Natural killer cell (primary cell): ENCODE measurements around the gene ITGAV. TPM values are rescaled to one million over a fixed set of nuclear protein-coding genes. Genes with fewer than 3 reads are reported as not detected.

Experiments
- ATAC-seq, 3 donors: fragments of 150-1000 bp in 2 of 3; fragments of 200-7000 bp in 1 of 3; cut with Tn5 transposase; 1 replicate in 1 of 3; 2 replicates in 2 of 3; pipeline ENCODE4 v1.10.0; 2021; ENCODE audit warnings: mild to moderate bottlenecking in 2 of 3, moderate library complexity in 2 of 3
- DNase-seq, 2 donors: peaks; one replicate each; pipeline versions ENCODE4 v3.0.0 to v3.0.0-alpha.2; 2013 to 2021; ENCODE audit warnings: mixed read lengths in 1 of 2
- H3K27ac ChIP-seq: one replicate; pipeline ENCODE4 v1.5.1; 2013; ENCODE audit warnings: mild to moderate bottlenecking, low read length
- H3K27me3 ChIP-seq: one replicate; pipeline ENCODE4 v1.6.1; 2013; ENCODE audit warnings: low read length; ENCODE audit not compliant: control insufficient read depth, insufficient read depth
- H3K36me3 ChIP-seq: one replicate; pipeline ENCODE4 v1.6.1; 2013; ENCODE audit warnings: low read length; ENCODE audit not compliant: control insufficient read depth, insufficient read depth
- H3K4me1 ChIP-seq: one replicate; pipeline ENCODE4 v1.6.1; 2013; ENCODE audit warnings: low read length; ENCODE audit not compliant: control insufficient read depth, insufficient read depth
- H3K4me3 ChIP-seq: one replicate; pipeline ENCODE4 v1.5.1; 2013; ENCODE audit warnings: low read length
- H3K9me3 ChIP-seq: one replicate; pipeline ENCODE4 v1.6.1; 2013; ENCODE audit warnings: low read length; ENCODE audit not compliant: control insufficient read depth, insufficient read depth
- H3K27ac Mint-ChIP-seq, 2 donors: one replicate each; pipeline ENCODE4 v1.8.0; 2022; ENCODE audit warnings: mild to moderate bottlenecking in 2 of 2, mixed read lengths in 2 of 2, moderate library complexity in 1 of 2
- H3K27me3 Mint-ChIP-seq, 2 donors: one replicate each; pipeline ENCODE4 v1.8.0; 2022; ENCODE audit warnings: low read depth in 2 of 2, mixed read lengths in 2 of 2
- H3K36me3 Mint-ChIP-seq: one replicate; pipeline ENCODE4 v1.8.0; 2022; ENCODE audit warnings: mixed read lengths
- H3K4me1 Mint-ChIP-seq, 2 donors: one replicate each; pipeline ENCODE4 v1.8.0; 2022; ENCODE audit warnings: mixed read lengths in 2 of 2
- H3K4me3 Mint-ChIP-seq: one replicate; pipeline ENCODE4 v1.8.0; 2022; ENCODE audit warnings: mild to moderate bottlenecking, moderate library complexity, mixed read lengths
- H3K9me3 Mint-ChIP-seq, 2 donors: one replicate each; pipeline ENCODE4 v1.8.0; 2022; ENCODE audit warnings: mixed read lengths in 2 of 2
- CTCF ChIP-seq: fragments of 200-600 bp; IDR thresholded peaks from one replicate; pipeline ENCODE4 v1.8.0; 2022; ENCODE audit warnings: antibody characterized with exemption
- WGBS: methylation state at CpG from one replicate; pipeline ENCODE4 v1.1.7; 2013; ENCODE audit warnings: missing lambda C conversion rate; ENCODE audit not compliant: insufficient coverage; 5-methylcytosine and 5-hydroxymethylcytosine counted together
- intact Hi-C: fragments of 100-400 bp; cut with micrococcal nuclease; formaldehyde crosslinking; loops from one replicate; pipeline ENCODE4 v1.14.2; 2022
- total RNA-seq, 4 donors: library from RNA; stranded (reverse); fragments of 120-200 nt in 1 of 4; gene quantifications; one replicate each; pipeline versions ENCODE4 v1.2.3 to v1.2.4, GENCODE V29; 2013 to 2022

The ITGAV gene
- total RNA-seq, 3 donors from 2014 or later (not counting 1 experiment from before 2014, with no cell fraction given), result 10.7 to 14.7 (median 12.0) TPM

GRCh38 chr2:186612555-186613440, 22.9 kb downstream of the ITGAV start:
- no peak for TF ChIP-seq CTCF
- H3K27ac ChIP-seq, result no peak overlapping the region
- no peaks in the 10 kb centered on the region for H3K36me3 Mint-ChIP-seq

DNA sequence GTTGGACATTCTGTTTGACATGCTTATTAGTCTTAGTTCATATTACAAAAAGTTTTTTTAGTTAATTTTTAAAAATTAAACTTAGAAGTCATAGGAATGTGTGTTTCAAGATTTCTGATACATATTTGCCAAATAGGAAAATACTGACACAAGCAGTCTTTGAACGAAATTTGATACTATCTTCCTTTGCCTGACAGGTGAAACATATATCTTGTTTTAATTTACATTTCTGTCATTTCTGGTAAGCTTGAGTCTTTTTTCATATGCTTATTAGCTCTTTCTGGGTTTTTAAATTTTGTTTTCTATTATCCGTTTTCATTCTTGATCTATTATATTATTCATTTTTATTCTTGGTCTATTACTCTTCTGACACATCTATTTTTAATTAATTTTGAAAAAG, 24.5 kb downstream of the ITGAV start:
- H3K9me3 Mint-ChIP-seq, result no peaks in the 10 kb centered on the region
- TF ChIP-seq CTCF, result no peak

More at GRCh38 chr2:186612555-186613440, 22.9 kb downstream of the ITGAV start:
- no peak for ATAC-seq
- Histone ChIP-seq H3K27me3 (no peaks in the 10 kb centered on the region), H3K9me3 (no peaks in the 10 kb centered on the region), H3K36me3 (no peaks in the 10 kb centered on the region), H3K4me1 (no peaks in the 10 kb centered on the region), H3K4me3 (no peak overlapping the region)
- Mint-ChIP-seq H3K4me3 (no peak overlapping the region), H3K9me3 (no peaks in the 10 kb centered on the region), H3K27me3 (no peaks in the 10 kb centered on the region), H3K4me1 (peaks cover 2 to 3% of the 10 kb centered on the region in 2 donors), H3K27ac (no peak overlapping the region)
- no peak for DNase-seq
- 0% methylated on average over 1 of the region's 2 CpGs for WGBS
- intact Hi-C loops, result no loop called here

GRCh38 chr2:186617148-186617547, 27.3 kb downstream of the ITGAV start:
- TF ChIP-seq CTCF, result no peak
- Histone ChIP-seq H3K27me3 (no peaks in the 10 kb centered on the region), H3K27ac (no peak overlapping the region), H3K9me3 (no peaks in the 10 kb centered on the region), H3K4me1 (no peaks in the 10 kb centered on the region), H3K36me3 (no peaks in the 10 kb centered on the region), H3K4me3 (no peak overlapping the region)
- Mint-ChIP-seq H3K36me3 (no peaks in the 10 kb centered on the region), H3K4me1 (peaks cover 0 to 5% of the 10 kb centered on the region in 2 donors), H3K27ac (no peak overlapping the region), H3K9me3 (no peaks in the 10 kb centered on the region), H3K4me3 (no peak overlapping the region), H3K27me3 (no peaks in the 10 kb centered on the region)
- ATAC-seq (no peak), DNase-seq (no peak)
- over 99% methylated on average over 4 of the region's 4 CpGs for WGBS
- intact Hi-C loops, result no loop called here

More for the DNA sequence above, 24.5 kb downstream of the ITGAV start:
- intact Hi-C loops, result no loop called here
- Mint-ChIP-seq H3K27me3 (no peaks in the 10 kb centered on the region), H3K36me3 (no peaks in the 10 kb centered on the region), H3K4me3 (no peak overlapping the region), H3K4me1 (peaks cover 0 to 3% of the 10 kb centered on the region in 2 donors), H3K27ac (no peak overlapping the region)
- Histone ChIP-seq H3K9me3 (no peaks in the 10 kb centered on the region), H3K27ac (no peak overlapping the region), H3K27me3 (no peaks in the 10 kb centered on the region), H3K36me3 (no peaks in the 10 kb centered on the region), H3K4me1 (no peaks in the 10 kb centered on the region), H3K4me3 (no peak overlapping the region)
- WGBS, result 100% methylated on average over 1 of the region's 2 CpGs
- DNase-seq, result no peak
- no peak for ATAC-seq
